Epithelial cell of proximal tubule (primary cell): ENCODE results near the gene IFITM2. TPM values are rescaled to one million over a fixed set of nuclear protein-coding genes. Genes with fewer than 3 reads are reported as not detected.
A peak's percentile ranks its signal among the peaks of the same experiment; 100 is the strongest.

Experiments
- DNase-seq: peaks from one replicate; pipeline ENCODE4 v3.0.0-alpha.2; 2011; ENCODE audit warnings: low read depth
- H3K4me3 ChIP-seq: 2 replicates; pipeline ENCODE4 v1.5.1; 2011; ENCODE audit warnings: low read depth, mild to moderate bottlenecking, low read length
- CTCF ChIP-seq: conservative IDR thresholded peaks from 2 replicates; pipeline ENCODE4 v1.5.1; 2012; ENCODE audit warnings: low read depth, mild to moderate bottlenecking, low read length
- total RNA-seq: library from RNA; depleted of rRNA; stranded (reverse); fragments of >200 nt; gene quantifications from 2 replicates; pipeline ENCODE4 v1.2.3, GENCODE V29; 2015

IFITM2 gene
- total RNA-seq, 1 donor from 2014 or later, result 177 TPM

- TF ChIP-seq CTCF, result no peak
- no peak for DNase-seq
- no peak overlapping the region for H3K4me3 ChIP-seq
These were observed 28.3 kb upstream of the IFITM2 start for GRCh38 chr11:279040-279965.

- H3K4me3 ChIP-seq, result peak overlapping the region; percentile 18
- DNase-seq, result no peak
- TF ChIP-seq CTCF, result no peak
These were observed 27.5 kb upstream of the IFITM2 start for GRCh38 chr11:279966-280705.

GRCh38 chr11:280706-281485, 26.7 kb upstream of the IFITM2 start:
- no peak for TF ChIP-seq CTCF
- DNase-seq, result no peak
- H3K4me3 ChIP-seq, result no peak overlapping the region

GRCh38 chr11:281486-282161, 26.0 kb upstream of the IFITM2 start:
- no peak overlapping the region for H3K4me3 ChIP-seq
- DNase-seq, result no peak
- no peak for TF ChIP-seq CTCF

GRCh38 chr11:282171-282570, 25.4 kb upstream of the IFITM2 start:
- DNase-seq, result no peak
- no peak overlapping the region for H3K4me3 ChIP-seq
- no peak for TF ChIP-seq CTCF

- no peak for TF ChIP-seq CTCF
- DNase-seq, result no peak
- no peak overlapping the region for H3K4me3 ChIP-seq
These were observed 24.8 kb upstream of the IFITM2 start for GRCh38 chr11:282630-283360.
